ENCODE data around the gene GPR42.
"Not testable (repeated sequence)": the region's sequence is repeated elsewhere in the genome, so short reads cannot be mapped to it uniquely, and the experiment has no call there.

Gene GPR42

GRCh38 chr19:35347171-35347929 lies 23.5 kb upstream of the GPR42 start, which contains the start of gene FFAR1:
Gene FFAR1, plus strand, starts transcription at chr19:35347902. Its CDS starts 3,650 bp downstream, at chr19:35351552.
- no peak for FAIRE-seq

- no peak for FAIRE-seq
These were observed 23.0 kb upstream of the GPR42 start for GRCh38 chr19:35347930-35348298.

- no peak for FAIRE-seq
These were observed 21.8 kb upstream of the GPR42 start for GRCh38 chr19:35348911-35349611.

- FAIRE-seq: no peak
These were observed 21.0 kb upstream of the GPR42 start for GRCh38 chr19:35349614-35350521.

GRCh38 chr19:35350591-35350990 lies 20.3 kb upstream of the GPR42 start:
- FAIRE-seq: no peak

- FAIRE-seq: no peak
These were observed 19.3 kb upstream of the GPR42 start for GRCh38 chr19:35351411-35352176.

- FAIRE-seq: no peak
These were observed 18.8 kb upstream of the GPR42 start for GRCh38 chr19:35352177-35352447.

- no peak for FAIRE-seq
These were observed 18.2 kb upstream of the GPR42 start for GRCh38 chr19:35352448-35353304.

GRCh38 chr19:35353635-35354034 lies 17.2 kb upstream of the GPR42 start:
- no peak for FAIRE-seq

- FAIRE-seq: no peak
These were observed 16.0 kb upstream of the GPR42 start for GRCh38 chr19:35354898-35355297.

GRCh38 chr19:35355791-35356460 lies 14.9 kb upstream of the GPR42 start:
- no peak for FAIRE-seq

GRCh38 chr19:35357867-35358573 lies 12.8 kb upstream of the GPR42 start, which contains the start of gene FFAR3:
Gene FFAR3, plus strand, starts transcription at chr19:35358460. Its CDS starts 431 bp downstream, at chr19:35358891.
- no peak for FAIRE-seq

GRCh38 chr19:35358834-35359233 lies 12.0 kb upstream of the GPR42 start:
- FAIRE-seq: not testable (repeated sequence)

- not testable (repeated sequence) for FAIRE-seq
These were observed 11.5 kb upstream of the GPR42 start for GRCh38 chr19:35359395-35359794.

GRCh38 chr19:35360081-35360480 lies 10.8 kb upstream of the GPR42 start:
- not testable (repeated sequence) for FAIRE-seq

GRCh38 chr19:35360880-35361420 lies 9.9 kb upstream of the GPR42 start:
- FAIRE-seq: no peak

GRCh38 chr19:35362261-35363000 lies 8.4 kb upstream of the GPR42 start:
- no peak for FAIRE-seq

GRCh38 chr19:35363001-35363590 lies 7.8 kb upstream of the GPR42 start:
- FAIRE-seq: no peak
